GM10266 (cell line): ENCODE data around the gene RMI2.

Experiments used
- DNase-seq: peaks from one replicate; pipeline ENCODE4 v3.0.0; 2012; ENCODE audit errors: extremely low spot score
- CTCF ChIP-seq: IDR thresholded peaks from 2 replicates; pipeline ENCODE4 v1.5.1; 2012; ENCODE audit warnings: mild to moderate bottlenecking, low read depth; ENCODE audit not compliant: control insufficient read depth, insufficient read depth; ENCODE audit errors: missing control alignments

Gene RMI2

GRCh38 chr16:11306997-11307638, 38.1 kb upstream of the RMI2 start:
- TF ChIP-seq CTCF = no peak
- DNase-seq = no peak

- TF ChIP-seq CTCF = no peak
- DNase-seq = no peak
Measured at GRCh38 chr16:11307639-11308492, 37.4 kb upstream of the RMI2 start.

- DNase-seq = no peak
- no peak for TF ChIP-seq CTCF
Measured at GRCh38 chr16:11308493-11309283, 36.6 kb upstream of the RMI2 start.

- DNase-seq = no peak
- no peak for TF ChIP-seq CTCF
Measured at GRCh38 chr16:11309895-11310633, 35.2 kb upstream of the RMI2 start.

GRCh38 chr16:11310634-11310977, 34.7 kb upstream of the RMI2 start:
- no peak for TF ChIP-seq CTCF
- no peak for DNase-seq

GRCh38 chr16:11310997-11311561, 34.2 kb upstream of the RMI2 start:
- TF ChIP-seq CTCF = no peak
- DNase-seq = peak; percentile 73
